Activated CD8-positive, alpha-beta T cell treated with anti-CD3 and anti-CD28 coated beads, Interleukin-2, amount 10 ng/mL, durations not matched to agents 7 days and 5 days (primary cell): ENCODE data around the gene IL6ST. TPM values are rescaled to one million over a fixed set of nuclear protein-coding genes. Genes with fewer than 3 reads are reported as not detected.
"Not testable (repeated sequence)": the region's sequence is repeated elsewhere in the genome, so short reads cannot be mapped to it uniquely, and the experiment has no call there.

Source experiments
- ATAC-seq: fragments of 150-1000 bp; cut with Tn5 transposase; one replicate; pipeline ENCODE4 v1.10.0; 2021; ENCODE audit warnings: moderate library complexity
- CTCF ChIA-PET: fragments of 350-600 bp; sonication (Branson Sonifier 250); formaldehyde crosslinking; loops from one replicate; lab custom pipeline; 2021; ENCODE audit warnings: antibody characterized with exemption; lab: Charles Lee
- POLR2A ChIA-PET: fragments of 350-600 bp; sonication (Branson Sonifier 250); formaldehyde crosslinking; loops from one replicate; lab custom pipeline; 2021; ENCODE audit warnings: antibody characterized with exemption; lab: Charles Lee
- DNase-seq: peaks from one replicate; pipeline ENCODE4 v3.0.0-alpha.2; 2020
- H3K27ac Mint-ChIP-seq: one replicate; pipeline ENCODE4 v1.8.0; 2021; ENCODE audit warnings: mild to moderate bottlenecking, mixed read lengths
- H3K27me3 Mint-ChIP-seq: one replicate; pipeline ENCODE4 v1.8.0; 2021; ENCODE audit warnings: low read depth, mixed read lengths
- H3K36me3 Mint-ChIP-seq: one replicate; pipeline ENCODE4 v1.8.0; 2021; ENCODE audit warnings: low read depth, mixed read lengths
- H3K4me1 Mint-ChIP-seq: one replicate; pipeline ENCODE4 v1.8.0; 2021; ENCODE audit warnings: low read depth, mixed read lengths
- H3K4me3 Mint-ChIP-seq: one replicate; pipeline ENCODE4 v1.8.0; 2021; ENCODE audit warnings: mild to moderate bottlenecking, mixed read lengths
- H3K9me3 Mint-ChIP-seq: one replicate; pipeline ENCODE4 v1.8.0; 2022; ENCODE audit warnings: mixed read lengths; ENCODE audit not compliant: insufficient read depth
- total RNA-seq, 2 experiments: library from RNA; stranded (reverse); gene quantifications; one replicate each; pipeline ENCODE4 v1.2.3, GENCODE V29; 2021

IL6ST gene
- total RNA-seq, 2 experiments from 2014 or later = 28.3 to 37.3 TPM

GRCh38 chr5:56003179-56003578, 8.4 kb upstream of the IL6ST start:
- ATAC-seq = no peak
- POLR2A ChIA-PET = no interaction called here
- H3K4me3 Mint-ChIP-seq = no peak overlapping the region

GRCh38 chr5:56002303-56002702, 7.5 kb upstream of the IL6ST start:
- no peak overlapping the region for H3K27ac Mint-ChIP-seq
- no peaks in the 10 kb centered on the region for H3K36me3 Mint-ChIP-seq
- peaks cover 2% of the 10 kb centered on the region for H3K27me3 Mint-ChIP-seq
- ATAC-seq = no peak
- H3K4me1 Mint-ChIP-seq = peaks cover 16% of the 10 kb centered on the region
- POLR2A ChIA-PET = no interaction called here
- CTCF ChIA-PET = interaction anchor here (1.0 kb wide), 1 partner anchor 9 kb away, joined by 4 read pairs; no protein-coding TSS in a partner anchor
- H3K9me3 Mint-ChIP-seq = peaks cover 6% of the 10 kb centered on the region
- no peak for DNase-seq
- H3K4me3 Mint-ChIP-seq = no peak overlapping the region

More at GRCh38 chr5:56003179-56003578, 8.4 kb upstream of the IL6ST start:
- Mint-ChIP-seq H3K36me3 (no peaks in the 10 kb centered on the region), H3K27ac (no peak overlapping the region), H3K4me1 (peaks cover 12% of the 10 kb centered on the region), H3K9me3 (peaks cover 6% of the 10 kb centered on the region), H3K27me3 (peaks cover 2% of the 10 kb centered on the region)
- CTCF ChIA-PET = interaction anchor here (0.7 kb wide), 1 partner anchor 9 kb away, joined by 3 read pairs; no protein-coding TSS in a partner anchor
- DNase-seq = no peak

- H3K4me3 Mint-ChIP-seq, H3K27ac Mint-ChIP-seq, H3K9me3 Mint-ChIP-seq, DNase-seq, CTCF ChIA-PET, H3K27me3 Mint-ChIP-seq, POLR2A ChIA-PET, ATAC-seq, H3K36me3 Mint-ChIP-seq: not testable (repeated sequence)
- H3K4me1 Mint-ChIP-seq = peaks cover 18% of the 10 kb centered on the region
Observed at GRCh38 chr5:56000221-56000620, 5.5 kb upstream of the IL6ST start.

DNA sequence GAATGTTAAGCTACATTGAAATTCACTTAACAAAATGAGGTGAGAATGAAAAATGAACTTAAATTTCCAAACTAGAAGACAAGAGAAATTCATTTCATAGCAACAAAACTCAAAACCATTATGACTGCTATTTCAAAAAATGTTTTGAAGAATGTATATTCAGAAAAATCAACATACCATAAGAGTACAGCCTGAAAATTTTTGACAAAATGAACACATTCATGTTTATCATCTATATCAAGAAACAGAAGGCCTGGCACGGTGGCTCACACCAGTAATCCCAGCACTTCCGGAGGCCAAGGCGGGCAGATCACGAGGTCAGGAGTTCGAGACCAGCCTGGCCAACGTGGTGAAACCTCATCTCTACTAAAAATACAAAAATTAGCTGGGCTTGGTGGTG, 4.2 kb upstream of the IL6ST start:
- peaks cover 20% of the 10 kb centered on the region for H3K4me1 Mint-ChIP-seq
- peaks cover 6% of the 10 kb centered on the region for H3K9me3 Mint-ChIP-seq
- H3K27ac Mint-ChIP-seq = no peak overlapping the region
- DNase-seq (no peak), ATAC-seq (no peak)
- H3K4me3 Mint-ChIP-seq = no peak overlapping the region
- H3K36me3 Mint-ChIP-seq = peaks cover 3% of the 10 kb centered on the region
- ChIA-PET CTCF (no interaction called here), POLR2A (interaction anchor here (0.6 kb wide), 1 partner anchor 865 kb away, joined by 5 read pairs; no protein-coding TSS in a partner anchor)
- no peaks in the 10 kb centered on the region for H3K27me3 Mint-ChIP-seq

GRCh38 chr5:55997742-55998351, 3.1 kb upstream of the IL6ST start:
- Mint-ChIP-seq H3K4me3 (no peak overlapping the region), H3K27ac (no peak overlapping the region), H3K27me3 (no peaks in the 10 kb centered on the region), H3K36me3 (peaks cover 3% of the 10 kb centered on the region), H3K4me1 (peaks cover 28% of the 10 kb centered on the region), H3K9me3 (peaks cover 4% of the 10 kb centered on the region)
- CTCF ChIA-PET = no interaction called here
- POLR2A ChIA-PET = no interaction called here
- no peak for ATAC-seq
- no peak for DNase-seq

DNA sequence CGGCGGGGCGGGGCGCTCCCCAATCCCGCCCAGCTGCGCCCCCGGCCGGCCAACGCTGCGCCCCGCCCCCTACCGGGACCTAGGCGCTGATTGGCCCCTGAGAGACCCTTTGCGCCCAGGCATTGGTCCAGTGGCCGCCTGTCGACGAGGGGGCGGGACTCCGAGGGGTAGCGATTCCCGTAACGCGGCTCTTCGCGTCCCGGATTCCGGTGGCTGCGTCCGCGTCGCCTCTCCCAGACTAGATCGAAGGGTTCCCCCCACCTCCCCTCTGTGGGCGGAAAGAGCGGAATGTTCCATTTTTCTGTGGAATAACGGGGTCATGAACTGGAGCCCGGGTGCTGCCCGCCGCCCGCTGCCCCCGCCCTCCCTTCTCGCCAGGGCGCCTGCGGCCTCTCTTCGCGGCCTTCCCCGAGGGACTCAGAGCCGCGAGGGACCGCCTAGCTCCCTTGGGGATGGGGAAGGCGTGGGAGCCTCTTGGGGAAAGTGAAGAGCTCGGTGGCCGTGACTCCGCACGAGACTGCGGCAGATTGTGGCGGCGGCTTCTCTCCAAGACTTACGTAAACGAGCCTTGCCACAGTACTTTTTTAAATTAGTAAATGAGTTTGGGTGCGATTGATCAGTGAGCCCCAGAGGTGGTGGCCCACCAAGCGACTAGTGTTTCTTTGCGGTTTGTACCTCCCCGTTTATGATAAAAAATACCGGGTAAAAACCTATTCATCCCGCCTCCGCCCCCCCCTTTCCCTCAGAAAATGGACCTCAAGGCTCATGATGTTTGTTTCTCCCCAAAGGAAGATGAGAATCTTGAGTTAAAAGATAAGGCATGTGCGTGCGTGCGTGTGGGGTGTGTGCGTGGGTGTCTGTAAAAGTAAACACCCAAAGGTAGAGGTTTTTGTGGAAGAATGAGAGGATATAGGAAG, 493 bp upstream of the IL6ST start:
- Mint-ChIP-seq H3K4me1 (peaks cover 54% of the 10 kb centered on the region), H3K9me3 (no peaks in the 10 kb centered on the region), H3K4me3 (peak overlapping the region; percentile 95), H3K27me3 (no peaks in the 10 kb centered on the region), H3K36me3 (peaks cover 16% of the 10 kb centered on the region), H3K27ac (peak overlapping the region; percentile 95)
- DNase-seq = peak; percentile 96
- POLR2A ChIA-PET = interaction anchor here (0.6 to 2.6 kb wide), 9 partner anchors 10 to 192 kb away, joined by 3 to 12 read pairs (median 4); no protein-coding TSS in a partner anchor
- ATAC-seq = peak; percentile 97
- CTCF ChIA-PET = interaction anchor here (4.2 kb wide), 1 partner anchor 16 kb away, joined by 14 read pairs; no protein-coding TSS in a partner anchor

GRCh38 chr5:55993731-55994494, 850 bp downstream of the IL6ST start:
- peak overlapping the region; percentile 95 for H3K4me3 Mint-ChIP-seq
- no peak for ATAC-seq
- peak overlapping the region; percentile 95 for H3K27ac Mint-ChIP-seq
- H3K4me1 Mint-ChIP-seq = peaks cover 66% of the 10 kb centered on the region
- H3K27me3 Mint-ChIP-seq = no peaks in the 10 kb centered on the region
- POLR2A ChIA-PET = interaction anchor here (1.0 to 2.6 kb wide), 5 partner anchors 14 to 101 kb away, joined by 3 to 12 read pairs (median 5); no protein-coding TSS in a partner anchor
- peaks cover 22% of the 10 kb centered on the region for H3K36me3 Mint-ChIP-seq
- no peak for DNase-seq
- CTCF ChIA-PET = interaction anchor here (0.6 to 4.2 kb wide), 5 partner anchors 11 to 111 kb away, joined by 3 to 14 read pairs (median 4); no protein-coding TSS in a partner anchor
- no peaks in the 10 kb centered on the region for H3K9me3 Mint-ChIP-seq

GRCh38 chr5:55993013-55993412, 1.8 kb downstream of the IL6ST start:
- peaks cover 64% of the 10 kb centered on the region for H3K4me1 Mint-ChIP-seq
- H3K27ac Mint-ChIP-seq = no peak overlapping the region
- DNase-seq (no peak), ATAC-seq (no peak)
- H3K4me3 Mint-ChIP-seq = peak overlapping the region; percentile 95
- POLR2A ChIA-PET = interaction anchor here (1.2 to 2.6 kb wide), 2 partner anchors 13 to 156 kb away, joined by 4 to 7 read pairs; no protein-coding TSS in a partner anchor
- H3K27me3 Mint-ChIP-seq = no peaks in the 10 kb centered on the region
- peaks cover 26% of the 10 kb centered on the region for H3K36me3 Mint-ChIP-seq
- CTCF ChIA-PET = interaction anchor here (0.9 to 4.2 kb wide), 4 partner anchors 15 to 207 kb away, joined by 3 to 14 read pairs (median 3); no protein-coding TSS in a partner anchor
- H3K9me3 Mint-ChIP-seq = no peaks in the 10 kb centered on the region

GRCh38 chr5:55991768-55992486, 2.8 kb downstream of the IL6ST start:
- CTCF ChIA-PET = interaction anchor here (1.0 to 4.2 kb wide), 4 partner anchors 9 to 210 kb away, joined by 3 to 14 read pairs (median 4); no protein-coding TSS in a partner anchor
- Mint-ChIP-seq H3K4me1 (peaks cover 60% of the 10 kb centered on the region), H3K9me3 (no peaks in the 10 kb centered on the region), H3K4me3 (peak overlapping the region; percentile 22), H3K27me3 (no peaks in the 10 kb centered on the region), H3K36me3 (peaks cover 31% of the 10 kb centered on the region), H3K27ac (no peak overlapping the region)
- POLR2A ChIA-PET = interaction anchor here (1.2 kb wide), 1 partner anchor 157 kb away, joined by 4 read pairs; no protein-coding TSS in a partner anchor
- no peak for ATAC-seq
- no peak for DNase-seq

DNA sequence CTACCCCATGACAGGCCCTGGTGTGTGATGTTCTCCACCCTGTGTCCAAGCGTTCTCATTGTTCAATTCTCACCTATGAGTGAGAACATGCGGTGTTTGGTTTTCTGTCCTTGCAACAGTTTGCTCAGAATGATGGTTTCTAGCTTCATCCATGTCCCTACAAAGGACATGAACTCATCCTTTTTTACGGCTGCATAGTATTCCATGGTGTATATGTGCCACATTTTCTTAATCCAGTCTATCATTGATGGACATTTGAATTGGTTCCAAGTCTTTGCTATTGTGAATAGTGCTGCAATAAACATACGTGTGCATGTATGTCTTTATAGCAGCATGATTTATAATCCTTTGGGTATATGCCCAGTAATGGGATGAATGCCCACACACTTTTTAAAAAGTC, 3.9 kb downstream of the IL6ST start:
- H3K9me3 Mint-ChIP-seq, POLR2A ChIA-PET, H3K27me3 Mint-ChIP-seq, H3K4me3 Mint-ChIP-seq, H3K27ac Mint-ChIP-seq, DNase-seq, ATAC-seq: not testable (repeated sequence)
- peaks cover 38% of the 10 kb centered on the region for H3K36me3 Mint-ChIP-seq
- CTCF ChIA-PET = interaction anchor here (1.0 to 1.1 kb wide), 2 partner anchors 8 to 211 kb away, joined by 4 to 5 read pairs; no protein-coding TSS in a partner anchor
- H3K4me1 Mint-ChIP-seq = peaks cover 58% of the 10 kb centered on the region
